Measurements from ENCODE around the gene IDH2.

Gene IDH2

DNA sequence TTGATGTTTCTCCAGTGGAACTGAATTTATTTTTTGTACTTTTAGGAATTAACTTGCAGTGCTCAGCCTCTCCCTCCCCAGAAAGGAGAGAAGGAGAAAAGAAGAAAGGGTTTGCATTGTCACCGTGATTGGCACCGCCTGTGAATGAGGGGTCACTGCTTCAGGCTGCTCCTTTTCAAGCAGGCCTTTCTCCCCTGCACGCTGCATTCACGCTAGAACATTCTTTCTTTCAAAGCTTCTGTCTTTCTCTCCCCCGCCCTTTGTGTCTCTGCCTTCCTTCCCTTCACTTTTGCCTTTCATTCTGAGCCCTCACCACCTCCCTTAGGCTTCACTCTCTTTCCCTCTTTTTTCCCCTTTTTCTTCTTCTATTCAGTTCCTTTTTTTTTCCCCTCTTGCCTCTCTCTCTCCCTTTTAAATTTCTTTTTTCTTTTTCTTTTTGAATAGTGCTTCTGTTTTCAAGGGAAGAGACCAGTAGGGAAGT is 58.7 kb downstream of the IDH2 start:
- no peak for DNase-seq (ENCODE audit: low read depth)

DNA sequence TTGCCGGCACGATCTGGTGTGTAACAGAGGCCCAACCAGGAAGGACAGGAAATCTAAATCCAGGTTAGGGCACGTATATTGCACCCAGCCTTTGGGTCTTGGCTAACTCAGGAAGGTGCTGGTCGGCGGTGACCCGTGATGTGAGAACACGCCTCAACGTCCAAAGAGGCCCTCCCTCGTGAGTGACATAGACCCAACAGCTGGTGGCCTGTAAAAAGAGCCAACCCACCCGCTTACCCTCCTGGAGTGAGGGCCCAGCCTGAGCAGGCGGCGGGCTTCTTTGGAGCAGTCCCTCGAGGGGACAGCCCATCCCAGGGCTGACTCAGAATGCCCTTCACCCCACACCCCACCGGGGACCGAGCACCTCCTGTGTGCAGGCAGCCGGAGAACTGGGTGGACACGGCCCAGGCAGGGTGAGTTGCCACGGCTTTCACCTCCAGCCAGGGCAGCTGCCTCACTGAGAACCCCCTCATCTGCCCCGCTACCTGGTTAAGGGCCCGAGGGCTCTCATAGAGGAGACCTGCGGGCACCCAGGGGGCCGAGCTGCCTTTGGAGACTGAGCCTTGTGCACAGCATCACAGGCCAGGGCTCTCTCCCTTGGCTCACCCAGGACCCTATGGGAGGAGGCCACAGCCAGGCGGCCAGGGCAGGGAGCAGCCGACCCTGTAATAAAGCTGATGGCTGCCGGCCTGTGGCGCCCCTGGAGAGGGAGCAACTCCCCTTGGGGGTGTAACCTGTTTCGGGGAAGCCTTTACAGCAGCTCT is 59.3 kb downstream of the IDH2 start:
- no peak for DNase-seq (ENCODE audit: low read depth)

- DNase-seq (ENCODE audit: low read depth): no peak
Observed at GRCh38 chr15:90042356-90042755, 59.9 kb downstream of the IDH2 start.

DNA sequence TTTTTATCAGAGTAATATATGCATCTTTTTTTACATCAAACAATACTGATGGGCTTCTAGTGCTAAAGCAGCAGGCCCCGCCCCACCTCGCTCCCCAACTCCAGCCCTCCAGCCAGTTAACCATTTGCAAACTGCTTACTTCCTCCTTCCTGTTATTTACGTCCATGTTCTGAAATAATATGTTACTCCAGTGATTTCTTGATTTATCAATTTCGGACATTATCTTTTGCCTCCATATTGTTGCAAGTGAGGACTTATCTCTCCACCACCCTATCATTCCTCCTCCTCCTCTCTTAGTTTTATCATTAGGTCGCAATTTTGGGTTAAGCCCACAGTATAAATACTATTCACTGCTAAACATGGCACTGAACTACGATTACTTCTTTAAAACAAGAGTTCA is 61.6 kb downstream of the IDH2 start:
- no peak for DNase-seq (ENCODE audit: low read depth)

DNA sequence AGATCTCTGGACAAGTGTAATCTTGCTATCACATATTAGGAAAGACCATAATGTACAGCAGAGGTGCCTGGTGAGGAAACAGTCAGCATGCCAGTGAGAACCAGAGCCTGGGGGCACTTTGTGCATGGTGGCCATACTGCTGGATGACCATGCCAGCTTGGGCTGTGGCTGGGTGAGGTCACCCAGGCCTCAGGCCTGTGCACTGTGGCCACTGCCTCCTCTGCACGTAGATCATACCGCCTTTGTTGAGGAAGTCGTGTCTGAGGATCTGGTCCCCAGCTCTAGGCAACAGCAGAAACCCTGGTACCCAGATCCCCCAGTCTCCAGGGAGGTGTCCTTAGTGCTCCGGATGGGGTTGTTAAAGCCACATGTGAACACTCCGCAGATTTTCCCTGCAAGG is 62.3 kb downstream of the IDH2 start:
- peak; percentile 24 for DNase-seq (ENCODE audit: low read depth)

DNA sequence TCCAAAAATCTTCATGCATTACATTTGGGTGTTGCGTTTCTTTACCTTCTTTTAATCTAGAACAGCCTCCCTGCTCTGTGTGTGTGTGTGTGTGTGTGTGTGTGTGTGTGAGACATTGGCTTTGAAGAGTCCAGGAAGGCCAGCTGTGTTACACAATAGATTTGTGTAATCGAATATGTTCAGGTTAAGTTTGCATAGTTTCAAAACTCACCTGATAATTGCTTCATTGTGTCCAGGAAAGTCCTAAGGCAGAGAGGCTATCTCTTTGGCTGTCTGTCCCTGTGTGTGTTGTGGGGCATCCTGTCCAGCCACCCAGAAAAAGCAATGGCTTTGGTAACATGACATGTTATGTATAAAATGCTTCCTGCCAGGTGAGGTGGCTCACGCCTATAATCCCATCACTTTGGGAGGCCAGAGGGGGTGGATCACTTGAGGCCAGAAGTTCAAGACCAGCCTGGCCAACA is 63.6 kb downstream of the IDH2 start:
- no peak for DNase-seq (ENCODE audit: low read depth)

DNA sequence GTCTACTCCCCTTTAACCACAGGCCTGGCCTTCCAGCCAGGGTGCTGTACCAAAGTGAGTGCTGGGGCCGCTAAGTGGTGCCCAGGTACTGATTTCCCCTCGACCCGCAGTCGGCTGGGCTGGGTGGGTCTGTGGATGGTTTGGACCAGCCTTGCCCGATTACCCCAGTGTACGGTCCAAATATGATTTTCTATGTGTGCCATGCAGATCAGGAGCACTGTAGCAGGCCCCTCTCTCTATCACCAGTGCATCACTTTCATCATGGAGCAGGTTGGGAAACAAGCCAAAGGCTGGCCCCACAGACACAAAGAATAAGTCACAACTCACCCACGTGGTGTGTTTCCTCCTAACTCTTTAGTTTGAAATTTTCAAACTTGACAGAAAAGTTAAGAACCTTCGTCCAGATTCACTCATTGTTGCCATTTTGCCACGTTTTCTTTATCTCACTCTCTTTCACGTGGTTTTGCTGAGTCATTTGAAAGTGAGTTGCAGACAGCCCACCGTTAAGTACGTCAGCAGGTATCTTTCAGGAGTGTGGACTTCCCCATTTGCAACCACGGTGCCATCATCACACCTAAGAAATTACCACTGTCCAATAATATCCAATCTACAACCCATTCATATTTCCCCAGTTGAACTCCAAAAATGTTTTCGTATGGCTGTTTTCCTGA is 64.2 kb downstream of the IDH2 start:
- peak; percentile 58 for DNase-seq (ENCODE audit: low read depth)

GRCh38 chr15:90037511-90037860 is 64.8 kb downstream of the IDH2 start:
- DNase-seq (ENCODE audit: low read depth): peak; percentile 89

DNA sequence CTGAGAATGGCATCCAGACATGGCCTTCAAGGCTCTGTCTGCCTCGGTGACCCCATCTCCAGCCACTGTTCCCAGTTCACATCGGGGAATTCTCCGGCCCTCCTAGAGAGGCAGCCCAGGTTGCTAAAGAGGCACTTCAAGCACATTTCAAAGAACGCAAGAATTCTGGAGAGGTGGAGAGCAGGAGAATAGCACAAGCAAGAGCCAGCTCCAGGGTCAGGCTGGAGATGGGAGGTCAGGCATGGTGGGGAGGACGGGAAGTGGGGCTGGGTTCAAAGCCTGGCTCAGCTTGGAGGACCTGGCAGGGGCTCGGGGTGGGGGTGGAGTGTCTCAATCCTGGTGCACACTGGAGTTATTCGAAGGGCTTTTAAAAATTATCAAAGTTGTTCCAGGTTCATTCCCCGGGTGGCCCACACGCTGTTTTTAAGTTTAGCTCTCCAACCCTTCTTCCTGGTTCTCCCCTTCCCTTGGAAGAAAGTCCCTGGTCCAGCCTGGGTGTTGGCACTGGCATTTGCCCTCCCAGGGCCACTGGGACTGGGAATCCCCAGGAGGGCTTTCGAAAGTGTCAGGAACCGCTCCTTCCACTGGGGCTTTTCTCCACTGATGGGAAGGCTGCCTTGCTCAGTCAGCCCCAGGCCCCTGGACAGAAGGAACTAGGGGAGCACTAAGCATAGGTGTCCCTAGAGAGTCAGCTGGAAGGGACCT is 65.3 kb downstream of the IDH2 start:
- DNase-seq (ENCODE audit: low read depth): no peak

DNA sequence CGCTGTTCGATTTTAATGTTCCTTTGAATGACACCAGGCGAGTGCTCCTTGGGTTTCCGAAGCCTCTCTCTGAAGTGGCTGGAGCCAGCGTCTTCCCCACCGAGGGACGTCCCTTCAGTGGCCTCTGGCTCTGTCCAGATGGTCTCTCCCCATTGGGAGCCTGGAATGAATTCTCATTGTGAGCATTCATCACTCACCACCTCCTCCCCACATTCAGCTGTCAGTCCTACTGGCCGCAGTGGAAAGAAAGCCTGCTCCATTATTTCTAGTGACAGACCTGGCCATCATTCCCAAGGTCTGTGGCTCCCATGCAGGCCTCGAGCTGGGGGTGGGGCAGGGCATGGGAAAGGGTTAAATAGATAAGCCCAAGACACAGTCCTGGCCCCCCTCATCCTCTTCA is 65.9 kb downstream of the IDH2 start:
- DNase-seq (ENCODE audit: low read depth): no peak

GRCh38 chr15:90035840-90036230 is 66.4 kb downstream of the IDH2 start:
- no peak for DNase-seq (ENCODE audit: low read depth)

DNA sequence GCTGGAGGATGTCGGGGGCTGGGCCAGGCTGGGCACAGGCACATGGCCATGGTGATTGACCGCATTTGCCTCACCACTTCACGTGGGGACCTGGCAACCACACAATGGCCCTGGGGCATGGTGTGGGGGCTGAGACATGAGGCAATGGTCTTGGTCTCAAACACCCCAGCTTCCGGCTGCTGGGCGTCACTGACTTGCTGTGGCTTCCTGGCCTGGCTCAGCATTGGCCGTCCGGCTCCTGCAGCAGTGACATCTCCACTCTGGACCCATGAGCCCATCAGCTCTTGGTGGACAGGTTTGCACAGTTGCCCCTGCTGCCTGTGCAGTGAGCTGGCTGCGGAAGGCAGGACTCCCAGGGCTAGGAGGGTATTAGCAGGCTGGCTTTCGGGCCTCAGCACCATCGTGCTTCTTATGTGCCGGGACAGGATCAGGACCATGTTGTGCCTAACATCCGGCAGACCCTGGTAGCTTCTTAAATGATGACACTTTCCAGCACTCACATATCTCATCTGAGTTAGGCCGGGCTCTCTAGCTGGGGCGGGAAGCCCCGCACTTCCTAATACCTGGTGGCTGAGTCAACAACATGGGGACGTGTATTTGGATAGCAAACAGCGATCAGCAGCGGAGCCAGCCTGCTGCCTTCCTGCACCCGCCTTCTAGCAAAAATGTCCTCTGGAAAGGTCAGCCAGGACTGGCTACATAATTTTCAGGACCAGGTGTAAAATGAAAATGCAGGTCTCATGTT is 67.0 kb downstream of the IDH2 start:
- peak; percentile 89 for DNase-seq (ENCODE audit: low read depth)

DNA sequence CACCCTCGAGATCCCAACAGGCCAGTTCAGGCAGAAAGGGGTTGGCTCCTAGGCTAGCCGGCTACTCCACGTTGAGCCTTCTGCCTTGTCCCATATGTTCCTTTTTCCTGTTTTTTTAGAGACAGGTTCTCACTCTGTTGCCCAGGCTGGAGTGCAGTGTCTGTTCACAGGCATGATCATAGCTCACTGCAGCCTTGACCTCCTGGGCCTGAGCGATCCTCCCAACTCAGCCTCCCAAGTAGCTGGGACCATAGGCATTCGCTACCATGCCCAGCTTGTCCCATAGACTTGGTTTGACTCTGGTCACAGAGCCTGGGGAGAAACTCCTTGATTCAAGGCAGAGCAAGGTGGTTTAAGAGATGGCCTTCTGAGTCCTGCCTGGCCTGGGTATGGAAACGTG is 68.8 kb downstream of the IDH2 start:
- no peak for DNase-seq (ENCODE audit: low read depth)
